Natural killer cell treated with Interleukin-12 subunit alpha and Interleukin-12 subunit beta and Interleukin-15 and Interleukin-18, amount 100 ng/mL, for 72 hours (primary cell): ENCODE results near the gene CERS4. TPM values are rescaled to one million over a fixed set of nuclear protein-coding genes. Genes with fewer than 3 reads are reported as not detected.

Experiments
- total RNA-seq, 2 donors: library from RNA; stranded (reverse); gene quantifications; one replicate each; pipeline ENCODE4 v1.2.3, GENCODE V29; 2022

CERS4 gene
- total RNA-seq, 2 donors from 2014 or later, result 36.8 to 55.8 TPM

Other genes starting within 250 kb of the CERS4 start
- 100 to 1,000 TPM; 124 to 137 TPM for gene ELAVL1, start 203.7 kb upstream of the CERS4 start, total RNA-seq
- under 1 TPM in 1 of 2 donors, not detected in 1; 0.71 TPM for gene CCL25, start 156.6 kb upstream of the CERS4 start, total RNA-seq
- not detected for gene FBN3, start 59.8 kb upstream of the CERS4 start, total RNA-seq
- 100 to 1,000 TPM in 1 of 2 donors, 10 to 100 TPM in 1; 45.2 to 110 TPM for gene CD320, start 99.0 kb downstream of the CERS4 start, total RNA-seq
- gene NDUFA7, start 112.0 kb downstream of the CERS4 start, total RNA-seq, result 10 to 100 TPM; 31.2 to 42.2 TPM
- gene RPS28, start 112.1 kb downstream of the CERS4 start, total RNA-seq, result 1,000 to 10,000 TPM; 1,268 to 1,635 TPM
- gene KANK3, start 133.9 kb downstream of the CERS4 start, total RNA-seq, result 1 to 10 TPM; 1.5 to 4.4 TPM
- 1 to 10 TPM in 1 of 2 donors, not detected in 1; 1.8 TPM for gene ANGPTL4, start 154.8 kb downstream of the CERS4 start, total RNA-seq
- 100 to 1,000 TPM; 102 to 105 TPM for gene RAB11B, start 181.0 kb downstream of the CERS4 start, total RNA-seq
- gene MARCHF2, start 203.9 kb downstream of the CERS4 start, total RNA-seq, result 10 to 100 TPM; 13.7 to 17.0 TPM
- 100 to 1,000 TPM; 259 to 373 TPM for gene HNRNPM, start 235.6 kb downstream of the CERS4 start, total RNA-seq